GM21737 (cell line): ENCODE measurements around the gene MCF2L2.

Source experiments
- ATAC-seq: cut with Tn5 transposase; IDR thresholded peaks from one replicate; pipeline ENCODE4 v1.9.1; 2021; ENCODE audit warnings: mild to moderate bottlenecking, moderate library complexity; ENCODE audit not compliant: unreplicated experiment

Gene MCF2L2

GRCh38 chr3:183149915-183150750 is 278.3 kb downstream of the MCF2L2 start:
- ATAC-seq: no peak

DNA sequence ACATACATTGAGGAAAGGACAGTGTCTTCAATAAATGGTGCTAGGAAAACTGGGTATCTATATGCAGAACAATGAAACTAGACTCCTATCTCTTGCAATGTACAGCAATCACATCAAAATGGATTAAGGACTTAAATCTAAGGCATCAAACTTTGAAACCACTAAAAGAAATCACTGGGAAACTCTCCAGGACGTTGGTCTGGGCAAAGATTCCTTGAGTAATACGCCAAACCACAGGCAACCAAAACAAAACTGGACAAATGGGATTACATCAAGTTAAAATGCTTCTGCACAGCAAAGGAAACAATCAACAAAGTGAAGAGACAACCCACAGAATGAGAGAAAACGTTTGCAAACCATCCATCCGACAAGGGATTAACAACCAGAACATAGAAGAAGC is 280.4 kb downstream of the MCF2L2 start:
- ATAC-seq: no peak

DNA sequence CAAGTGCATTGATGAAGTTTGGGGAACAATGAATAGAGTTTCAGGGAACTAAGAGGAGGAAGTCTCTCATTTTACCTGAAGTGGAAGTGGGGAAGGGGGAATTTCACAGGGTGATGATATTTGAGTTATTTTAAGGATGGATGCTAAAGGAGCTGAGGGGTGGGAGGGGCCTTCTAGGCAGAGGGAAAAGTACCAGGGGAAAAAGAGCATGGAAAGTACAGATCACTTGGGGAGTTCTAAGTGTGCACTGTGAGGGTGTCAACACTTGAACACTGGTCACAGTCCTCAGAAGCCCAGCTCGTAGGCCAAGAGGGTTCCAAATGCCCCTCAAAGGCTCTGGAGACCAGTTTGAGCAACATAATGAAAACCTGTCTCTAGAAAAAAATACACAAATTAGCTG is 284.1 kb downstream of the MCF2L2 start:
- ATAC-seq: no peak

GRCh38 chr3:183142199-183142598 is 286.2 kb downstream of the MCF2L2 start:
- ATAC-seq: no peak

- no peak for ATAC-seq
Measured at GRCh38 chr3:183134844-183135243, 293.6 kb downstream of the MCF2L2 start.

DNA sequence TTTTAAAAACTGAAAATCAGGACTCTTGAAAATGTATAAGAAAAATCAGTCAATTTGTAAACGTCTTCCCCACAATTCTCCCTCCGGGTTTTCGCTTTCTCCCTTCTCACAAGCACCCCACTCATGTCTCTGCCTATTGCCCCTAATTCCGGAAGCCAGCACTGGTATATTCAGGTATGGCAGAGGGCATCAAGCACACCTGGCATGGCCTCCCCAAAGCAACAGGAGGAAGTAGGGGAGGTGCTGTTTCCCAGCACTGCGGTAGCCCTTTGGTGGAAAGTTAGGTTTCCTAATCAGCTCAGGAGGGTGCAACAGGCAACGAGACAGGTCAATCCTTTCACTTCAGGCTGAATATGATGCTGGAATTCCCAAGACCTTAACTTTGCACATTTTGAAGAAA is 296.0 kb downstream of the MCF2L2 start:
- ATAC-seq: no peak

DNA sequence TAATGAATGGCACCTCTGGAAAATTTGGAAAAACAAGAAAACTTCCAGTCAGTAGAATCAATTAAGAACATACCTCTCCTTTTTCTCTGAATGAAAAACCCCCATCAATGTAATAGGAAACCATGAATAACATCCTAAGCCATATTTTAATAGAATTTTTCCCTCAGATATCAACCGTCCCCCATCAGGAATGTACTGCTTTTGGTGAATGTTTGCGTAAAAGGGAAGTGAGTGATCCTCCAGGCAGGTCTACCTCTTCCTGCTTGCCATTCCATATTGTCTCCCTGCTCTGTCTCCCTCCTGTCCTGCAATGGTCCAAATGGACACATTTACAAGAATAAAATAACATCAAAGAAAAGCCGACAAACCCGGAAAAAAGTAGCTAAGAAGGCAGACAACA is 296.7 kb downstream of the MCF2L2 start:
- no peak for ATAC-seq

DNA sequence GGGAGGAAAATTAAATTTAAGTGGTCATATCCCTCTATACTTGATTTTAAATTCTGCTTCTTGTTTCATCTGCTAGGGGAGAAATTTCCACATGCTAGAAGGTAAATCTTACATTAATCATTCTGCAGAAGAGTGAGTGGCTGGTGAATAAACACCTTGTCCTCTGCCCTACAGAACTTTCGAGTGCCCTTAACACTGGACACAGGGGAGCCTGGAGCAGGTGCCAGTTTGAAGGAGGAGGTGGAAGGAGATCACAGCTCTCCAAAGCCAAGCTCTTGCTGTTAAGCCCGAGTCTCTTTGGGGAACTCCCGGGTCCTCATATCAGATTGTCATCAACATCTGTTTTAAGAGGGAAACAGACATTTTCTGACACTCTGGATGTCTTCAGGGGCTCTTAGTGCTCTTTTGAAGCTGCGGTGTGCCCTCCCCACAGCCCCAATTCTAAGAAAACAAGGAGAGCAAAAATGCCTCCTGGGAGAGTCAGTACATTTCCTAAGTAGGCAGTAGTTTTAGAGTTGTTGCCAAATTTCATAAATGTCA is 297.2 kb downstream of the MCF2L2 start:
- ATAC-seq: no peak

DNA sequence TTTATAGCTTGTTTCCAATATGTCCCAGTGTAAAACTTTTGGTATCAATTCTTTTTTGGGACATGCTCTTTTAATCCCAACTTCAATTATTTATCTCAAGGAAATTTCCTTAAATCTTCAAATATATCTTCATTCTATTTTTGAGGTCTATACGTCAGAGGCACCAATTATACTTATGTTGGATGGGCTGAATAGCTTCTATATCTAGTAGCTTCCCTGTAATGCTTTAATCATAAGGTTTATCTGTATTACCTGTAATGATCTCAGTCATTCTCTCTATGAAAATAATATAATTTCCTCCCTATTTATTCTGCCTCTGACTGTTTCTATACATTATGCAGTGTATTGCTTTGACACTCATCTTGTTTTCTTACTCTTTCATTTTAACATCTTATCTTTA is 299.2 kb downstream of the MCF2L2 start:
- no peak for ATAC-seq

DNA sequence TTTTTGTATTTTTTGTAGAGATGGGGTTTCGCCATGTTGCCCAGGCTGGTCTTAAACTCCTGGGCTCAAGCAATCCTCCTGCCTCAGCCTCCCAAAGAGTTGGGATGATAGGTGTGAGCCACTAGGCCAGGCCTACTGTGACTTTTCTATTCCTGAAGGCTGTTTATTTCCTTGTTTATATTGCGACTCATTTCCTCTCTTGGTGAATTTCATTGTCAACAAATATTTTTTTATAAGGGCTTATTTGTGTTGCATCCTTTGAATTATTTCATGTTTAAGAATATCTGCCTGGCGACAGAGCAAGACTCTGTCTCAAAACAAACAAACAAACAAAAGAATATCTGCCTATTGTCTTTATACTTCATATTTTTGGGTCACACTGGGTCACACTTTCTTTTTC is 299.7 kb downstream of the MCF2L2 start:
- ATAC-seq: no peak
